Activated gamma-delta T cell treated with anti-CD3 and anti-CD28 coated beads, Interleukin-2, amount 50 U/mL, for 16 hours (primary cell): ENCODE measurements around the gene RIC8A.

Experiments used
- DNase-seq: peaks from one replicate; pipeline ENCODE4 v3.0.0-alpha.2; 2020; ENCODE audit warnings: low read depth

RIC8A gene

GRCh38 chr11:204587-205109, 2.9 kb upstream of the RIC8A start:
- DNase-seq: no peak

DNA sequence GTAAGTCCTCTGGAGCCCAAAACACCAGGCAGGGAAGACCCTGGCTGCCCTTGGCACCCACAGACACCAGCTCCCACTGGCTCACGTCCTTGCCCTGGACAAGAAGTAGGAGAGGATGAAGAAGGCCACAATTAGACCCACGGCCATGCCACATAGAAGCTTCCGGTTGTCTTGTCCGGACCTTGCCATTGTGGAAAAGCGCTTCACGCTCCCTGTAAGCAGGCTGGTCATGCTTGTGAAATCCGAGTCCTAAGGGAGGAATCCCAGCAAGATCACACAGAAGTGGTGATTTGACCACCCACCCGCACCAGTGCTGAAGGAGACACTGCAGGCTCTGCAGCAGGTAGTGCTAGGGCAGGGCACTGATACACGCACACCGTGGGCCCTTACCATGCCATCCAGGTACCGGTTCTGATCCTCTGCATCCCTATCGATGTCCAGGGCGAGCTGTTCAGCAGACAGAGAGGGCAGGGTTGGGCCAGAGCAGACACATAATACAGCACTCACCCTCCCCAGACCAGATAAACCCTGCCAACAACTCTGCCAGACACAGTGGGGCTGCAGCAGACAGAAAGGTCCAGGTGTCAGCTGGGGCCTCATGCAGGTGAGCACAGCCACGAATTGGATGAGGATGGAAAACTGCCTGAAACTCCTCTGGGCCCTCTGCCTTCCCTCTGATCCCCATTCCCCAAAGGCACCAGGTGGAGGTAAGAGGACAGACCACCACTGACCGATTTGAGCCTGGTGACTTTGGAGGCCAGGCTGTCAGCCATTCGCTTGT, 2.1 kb upstream of the RIC8A start:
- no peak for DNase-seq

- no peak for DNase-seq
Observed at GRCh38 chr11:206002-206384, 1.5 kb upstream of the RIC8A start.

- DNase-seq: no peak
Observed at GRCh38 chr11:206526-207207, 841 bp upstream of the RIC8A start.

- no peak for DNase-seq
Observed at GRCh38 chr11:207863-208180, 314 bp downstream of the RIC8A start.

DNA sequence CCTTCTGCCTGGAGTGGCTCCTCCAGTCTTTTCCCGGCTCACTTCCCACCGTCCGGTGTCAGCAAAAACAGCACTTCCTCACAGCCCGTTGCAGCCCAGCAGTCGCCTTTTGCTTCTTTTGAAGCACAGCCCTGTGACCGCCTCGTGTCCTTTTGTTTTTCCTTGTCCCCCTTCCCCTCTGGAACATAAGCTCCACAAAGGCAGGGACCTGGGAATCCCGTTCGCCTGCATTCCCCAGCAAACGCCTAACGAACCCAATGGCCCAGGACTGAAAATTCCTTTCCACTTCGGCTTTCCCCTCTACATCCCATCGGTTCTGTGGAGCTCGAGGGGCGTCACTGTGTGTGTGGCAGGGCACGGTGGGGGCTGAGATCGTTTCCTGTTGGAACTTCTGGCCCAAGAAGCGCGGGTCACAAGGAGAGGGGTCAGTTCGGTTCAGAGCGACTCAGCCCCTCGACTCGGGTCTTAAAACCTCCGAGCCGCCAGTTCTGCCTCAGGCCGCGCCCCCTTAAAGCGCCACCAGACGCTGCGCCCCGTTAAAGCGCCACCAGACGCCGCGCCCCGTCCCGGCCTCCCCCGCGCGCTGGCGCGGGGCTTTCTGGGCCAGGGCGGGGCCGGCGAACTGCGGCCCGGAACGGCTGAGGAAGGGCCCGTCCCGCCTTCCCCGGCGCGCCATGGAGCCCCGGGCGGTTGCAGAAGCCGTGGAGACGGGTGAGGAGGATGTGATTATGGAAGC, 841 bp downstream of the RIC8A start:
- peak; percentile 68 for DNase-seq

- no peak for DNase-seq
Observed at GRCh38 chr11:208917-209260, 1.4 kb downstream of the RIC8A start.

DNA sequence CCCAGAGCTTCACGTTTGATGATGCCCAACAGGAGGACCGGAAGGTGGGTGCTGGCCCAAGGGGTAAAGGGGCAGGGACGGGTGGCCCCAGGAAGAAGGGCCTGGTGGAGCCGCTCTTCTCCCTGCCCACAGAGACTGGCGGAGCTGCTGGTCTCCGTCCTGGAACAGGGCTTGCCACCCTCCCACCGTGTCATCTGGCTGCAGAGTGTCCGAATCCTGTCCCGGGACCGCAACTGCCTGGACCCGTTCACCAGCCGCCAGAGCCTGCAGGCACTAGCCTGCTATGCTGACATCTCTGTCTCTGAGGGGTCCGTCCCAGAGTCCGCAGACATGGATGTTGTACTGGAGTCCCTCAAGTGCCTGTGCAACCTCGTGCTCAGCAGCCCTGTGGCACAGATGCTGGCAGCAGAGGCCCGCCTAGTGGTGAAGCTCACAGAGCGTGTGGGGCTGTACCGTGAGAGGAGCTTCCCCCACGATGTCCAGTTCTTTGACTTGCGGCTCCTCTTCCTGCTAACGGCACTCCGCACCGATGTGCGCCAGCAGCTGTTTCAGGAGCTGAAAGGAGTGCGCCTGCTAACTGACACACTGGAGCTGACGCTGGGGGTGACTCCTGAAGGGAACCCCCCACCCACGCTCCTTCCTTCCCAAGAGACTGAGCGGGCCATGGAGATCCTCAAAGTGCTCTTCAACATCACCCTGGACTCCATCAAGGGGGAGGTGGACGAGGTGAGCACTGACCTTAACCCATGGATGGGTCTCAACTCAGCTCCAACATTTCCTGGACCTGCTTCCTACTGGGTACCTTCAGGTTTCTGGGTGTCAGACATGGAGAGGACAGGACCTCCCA, 2.0 kb downstream of the RIC8A start:
- no peak for DNase-seq

GRCh38 chr11:210122-210802, 2.8 kb downstream of the RIC8A start:
- no peak for DNase-seq

GRCh38 chr11:210803-211180, 3.3 kb downstream of the RIC8A start:
- no peak for DNase-seq

DNA sequence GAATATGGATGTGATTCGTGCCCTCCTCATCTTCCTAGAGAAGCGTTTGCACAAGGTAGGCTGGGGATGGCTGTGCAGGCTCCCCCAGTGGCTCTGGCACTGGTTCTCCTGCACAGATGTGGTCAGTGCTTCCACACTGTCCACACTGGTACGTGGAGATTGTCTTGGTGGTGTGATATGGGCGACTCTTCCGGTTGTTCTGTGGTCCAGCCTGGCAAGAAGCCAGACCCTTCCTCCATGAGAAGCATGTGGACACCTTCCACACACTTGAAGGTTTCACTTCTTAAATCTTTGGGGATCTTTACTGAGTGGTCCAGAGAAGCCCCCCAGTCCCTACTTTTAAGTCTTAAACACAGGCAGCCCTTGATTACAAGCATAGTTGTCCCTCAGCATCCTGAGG, 3.8 kb downstream of the RIC8A start:
- DNase-seq: no peak

DNA sequence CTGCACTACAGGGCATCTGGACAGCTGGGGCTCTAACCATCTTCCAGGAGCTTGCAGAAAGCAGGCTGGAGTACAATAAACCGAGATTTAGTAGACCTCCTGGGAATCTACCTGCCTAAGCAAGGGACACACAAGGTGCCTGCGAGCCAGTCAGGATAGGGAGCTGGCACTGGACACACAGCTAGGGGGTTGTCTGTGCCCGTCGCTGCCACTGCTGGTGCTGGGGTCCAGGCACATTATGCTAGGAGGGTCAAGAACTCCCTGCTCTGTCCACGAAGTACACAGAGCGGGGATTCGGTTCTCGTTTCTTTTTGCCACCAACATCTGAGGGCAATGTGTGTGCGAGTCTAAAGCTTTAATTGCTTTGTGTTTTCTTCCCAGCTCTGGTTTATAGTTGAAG, 4.2 kb downstream of the RIC8A start:
- DNase-seq: no peak

DNA sequence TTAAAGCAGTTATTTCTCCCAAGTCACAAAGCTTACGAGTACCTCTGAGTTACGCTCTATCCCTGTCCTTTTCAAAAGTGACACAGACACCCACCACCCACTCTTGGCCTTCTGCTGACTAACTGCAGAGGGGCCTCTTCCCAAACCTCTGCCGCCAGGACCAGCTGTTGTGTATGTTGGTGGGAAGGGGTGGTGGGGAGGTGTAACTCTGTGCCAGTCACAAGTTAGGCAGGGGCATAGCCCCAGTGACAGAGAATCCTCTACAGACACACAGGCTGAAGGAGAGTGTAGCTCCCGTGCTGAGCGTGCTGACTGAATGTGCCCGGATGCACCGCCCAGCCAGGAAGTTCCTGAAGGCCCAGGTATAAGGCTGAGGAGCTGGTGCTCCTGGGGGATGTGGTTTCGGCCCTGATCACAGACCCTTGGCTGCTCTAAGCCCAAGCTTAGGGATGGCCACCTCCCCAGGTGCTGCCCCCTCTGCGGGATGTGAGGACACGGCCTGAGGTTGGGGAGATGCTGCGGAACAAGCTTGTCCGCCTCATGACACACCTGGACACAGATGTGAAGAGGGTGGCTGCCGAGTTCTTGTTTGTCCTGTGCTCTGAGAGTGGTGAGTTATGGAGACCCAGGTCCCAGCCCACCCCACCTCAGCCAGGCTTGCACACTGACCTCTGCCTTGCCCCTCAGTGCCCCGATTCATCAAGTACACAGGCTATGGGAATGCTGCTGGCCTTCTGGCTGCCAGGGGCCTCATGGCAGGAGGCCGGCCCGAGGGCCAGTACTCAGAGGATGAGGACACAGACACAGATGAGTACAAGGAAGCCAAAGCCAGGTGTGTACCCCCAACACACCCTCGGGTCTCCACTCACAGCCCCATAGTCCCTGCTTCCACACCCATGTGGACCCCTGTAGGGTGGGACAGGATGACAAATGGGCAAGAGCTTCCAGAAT, 4.9 kb downstream of the RIC8A start:
- no peak for DNase-seq

GRCh38 chr11:213111-213510, 5.6 kb downstream of the RIC8A start:
- DNase-seq: no peak

GRCh38 chr11:214083-214482, 6.6 kb downstream of the RIC8A start:
- DNase-seq: no peak

- no peak for DNase-seq
Observed at GRCh38 chr11:215581-216037, 8.1 kb downstream of the RIC8A start.

DNA sequence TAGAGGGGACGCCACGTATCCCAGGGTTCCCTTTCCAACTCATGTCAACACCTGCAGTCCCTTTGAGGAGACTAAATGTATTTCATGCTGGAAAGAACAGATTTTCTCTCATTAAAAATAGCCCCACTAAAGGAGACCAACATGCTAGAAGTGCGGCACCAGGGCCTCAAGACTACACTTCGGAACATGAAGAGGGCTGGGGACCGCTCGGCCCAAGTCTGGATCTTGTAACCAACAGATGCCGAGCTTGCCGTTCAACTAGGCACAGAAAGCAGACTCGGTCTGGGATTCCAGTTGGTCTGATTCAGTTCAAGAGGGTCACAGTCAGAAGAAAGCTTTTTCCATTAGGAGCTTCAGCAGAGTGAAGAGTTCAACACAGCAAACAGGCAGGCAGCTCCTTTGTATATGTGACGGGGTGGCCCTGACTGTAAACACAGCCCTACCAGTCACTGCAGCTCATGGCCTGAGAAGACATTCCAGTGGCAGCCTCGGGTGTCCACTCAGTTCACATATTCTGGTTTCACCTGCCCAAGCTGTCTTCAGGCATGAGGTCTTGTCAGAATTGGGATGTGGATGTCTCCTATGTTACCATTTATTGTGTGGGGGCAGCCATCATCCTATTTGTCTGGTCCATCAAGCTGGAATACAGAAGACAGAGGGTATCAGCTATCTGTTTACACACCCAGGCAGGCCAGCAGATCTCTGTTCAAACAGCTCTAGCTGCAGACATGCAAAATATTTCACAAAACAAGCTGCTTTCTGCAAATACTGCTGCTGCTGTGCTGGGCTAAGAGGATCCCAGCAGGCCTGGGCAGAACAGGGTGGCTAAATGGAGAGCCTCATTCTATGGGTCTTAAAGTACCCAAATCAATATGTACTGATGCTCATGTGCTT, 8.8 kb downstream of the RIC8A start:
- no peak for DNase-seq

- no peak for DNase-seq
Observed at GRCh38 chr11:217704-218103, 10.2 kb downstream of the RIC8A start.

GRCh38 chr11:218815-219593, 11.5 kb downstream of the RIC8A start:
- DNase-seq: no peak
